WI38 (cell line): ENCODE results near the gene NUCB2.
"Not testable (repeated sequence)": the region's sequence is repeated elsewhere in the genome, so short reads cannot be mapped to it uniquely, and the experiment has no call there.

Experiments
- H3K4me3 ChIP-seq: 2 replicates; pipeline ENCODE4 v1.5.1; 2011; ENCODE audit warnings: low read depth, mild to moderate bottlenecking, control low read depth, low read length
- CTCF ChIP-seq: IDR thresholded peaks from 2 replicates; pipeline ENCODE4 v1.5.1; 2012; ENCODE audit warnings: low read depth, mild to moderate bottlenecking, control low read depth, low read length

The NUCB2 gene

GRCh38 chr11:17259519-17259918 lies 17.0 kb upstream of the NUCB2 start:
- no peak for TF ChIP-seq CTCF
- no peak overlapping the region for H3K4me3 ChIP-seq

GRCh38 chr11:17260020-17260419 lies 16.5 kb upstream of the NUCB2 start:
- H3K4me3 ChIP-seq, result no peak overlapping the region
- no peak for TF ChIP-seq CTCF

- no peak overlapping the region for H3K4me3 ChIP-seq
- TF ChIP-seq CTCF, result no peak
Observed at GRCh38 chr11:17263769-17264168, 12.8 kb upstream of the NUCB2 start.

GRCh38 chr11:17266781-17267180 lies 9.8 kb upstream of the NUCB2 start:
- TF ChIP-seq CTCF, result no peak
- H3K4me3 ChIP-seq, result no peak overlapping the region

- TF ChIP-seq CTCF, result no peak
- H3K4me3 ChIP-seq, result no peak overlapping the region
Observed at GRCh38 chr11:17267576-17267975, 9.0 kb upstream of the NUCB2 start.

- not testable (repeated sequence) for H3K4me3 ChIP-seq
Observed at GRCh38 chr11:17268500-17268899, 8.0 kb upstream of the NUCB2 start.

GRCh38 chr11:17268902-17269301 lies 7.6 kb upstream of the NUCB2 start:
- no peak overlapping the region for H3K4me3 ChIP-seq
- no peak for TF ChIP-seq CTCF

- TF ChIP-seq CTCF, result no peak
Observed at GRCh38 chr11:17272801-17273200, 3.7 kb upstream of the NUCB2 start.

More at GRCh38 chr11:17272801-17273200, 3.7 kb upstream of the NUCB2 start:
- no peak overlapping the region for H3K4me3 ChIP-seq
